OCI-LY1 (cell line): ENCODE data around the gene GSDMA.

ENCODE experiments used
- H2AFZ ChIP-seq: fragments of 200-600 bp; sonication (generic), shearing (Covaris generic); 2 replicates; pipeline ENCODE4 v1.6.0; 2014; ENCODE audit warnings: antibody characterized with exemption, mild to moderate bottlenecking, low read length
- H3F3A ChIP-seq: fragments of 200-600 bp; sonication (generic), shearing (Covaris generic); 2 replicates; pipeline ENCODE4 v1.6.0; 2014; ENCODE audit warnings: mild to moderate bottlenecking, antibody characterized with exemption, low read length, moderate library complexity; ENCODE audit not compliant: insufficient read depth
- H3K27ac ChIP-seq: fragments of 200-600 bp; sonication (generic); 2 replicates; pipeline ENCODE4 v1.5.1; 2014; ENCODE audit warnings: low read length, mixed run types, mild to moderate bottlenecking, low read depth; ENCODE audit not compliant: poor library complexity, severe bottlenecking
- H3K27me3 ChIP-seq: fragments of 200-600 bp; sonication (generic); 2 replicates; pipeline ENCODE4 v1.6.0; 2014; ENCODE audit warnings: antibody characterized with exemption, mild to moderate bottlenecking, low read length, moderate library complexity; ENCODE audit not compliant: insufficient read depth
- H3K36me3 ChIP-seq: fragments of 200-600 bp; sonication (generic); 2 replicates; pipeline ENCODE4 v1.6.1; 2014; ENCODE audit warnings: mild to moderate bottlenecking, antibody characterized with exemption, low read length, moderate library complexity, mixed read lengths; ENCODE audit not compliant: insufficient read depth
- H3K4me1 ChIP-seq: fragments of 200-600 bp; sonication (generic); 2 replicates; pipeline ENCODE4 v1.5.1; 2014; ENCODE audit warnings: mild to moderate bottlenecking, low read length, moderate library complexity; ENCODE audit not compliant: insufficient read depth, severe bottlenecking
- H3K4me2 ChIP-seq: fragments of 200-600 bp; sonication (generic), shearing (Covaris generic); 2 replicates; pipeline ENCODE4 v1.6.1; 2014; ENCODE audit warnings: low read length
- H3K4me3 ChIP-seq: fragments of 200-600 bp; sonication (generic); 2 replicates; pipeline ENCODE4 v1.5.1; 2014; ENCODE audit warnings: low read length, low read depth, mild to moderate bottlenecking, mixed read lengths; ENCODE audit not compliant: poor library complexity, severe bottlenecking
- H3K79me2 ChIP-seq: fragments of 200-600 bp; shearing (Covaris generic); 2 replicates; pipeline ENCODE4 v1.6.1; 2016; ENCODE audit warnings: mixed run types, low read length, mixed read lengths; ENCODE audit not compliant: insufficient read depth
- H3K9ac ChIP-seq: fragments of 200-600 bp; sonication (generic), shearing (Covaris generic); 2 replicates; pipeline ENCODE4 v1.6.1; 2014; ENCODE audit warnings: mild to moderate bottlenecking, low read length, mixed read lengths
- H3K9me2 ChIP-seq: fragments of 200-600 bp; sonication (generic), shearing (Covaris generic); 2 replicates; pipeline ENCODE4 v1.6.1; 2014; ENCODE audit warnings: low read depth, mild to moderate bottlenecking, low read length, mixed read lengths
- H3K9me3 ChIP-seq: fragments of 200-600 bp; shearing (Covaris generic); 2 replicates; pipeline ENCODE4 v1.6.1; 2014; ENCODE audit warnings: low read length, mixed read lengths
- H4K20me1 ChIP-seq: fragments of 200-600 bp; sonication (generic), shearing (Covaris generic); 2 replicates; pipeline ENCODE4 v1.6.0; 2016; ENCODE audit warnings: mild to moderate bottlenecking, low read length; ENCODE audit not compliant: insufficient read depth
- CTCF ChIP-seq: fragments of 200-600 bp; sonication (generic), shearing (Covaris generic); IDR thresholded peaks from 2 replicates; pipeline ENCODE4 v1.5.1; 2017; ENCODE audit warnings: mild to moderate bottlenecking, antibody characterized with exemption, low read length, moderate library complexity, mixed read lengths
- EZH2 ChIP-seq: fragments of 200-600 bp; sonication (generic), shearing (Covaris generic); IDR thresholded peaks from 2 replicates; pipeline ENCODE4 v1.8.0; 2017; ENCODE audit warnings: borderline replicate concordance, mixed run types, mild to moderate bottlenecking, antibody characterized with exemption, low read length, moderate library complexity, mixed read lengths

Gene GSDMA

GRCh38 chr17:40014375-40014980 is 51.7 kb downstream of the GSDMA start:
- Histone ChIP-seq H3K36me3 (0 out of 2 replicates have a peak, but pooled peaks cover 6% of the 10 kb centered on the region), H4K20me1 (no peaks in the 10 kb centered on the region), H3K27ac (no peak overlapping the region), H3F3A (no peaks in the 10 kb centered on the region), H3K4me2 (no peak overlapping the region), H3K4me3 (no peak overlapping the region), H3K9me3 (no peaks in the 10 kb centered on the region), H3K9me2 (no peaks in the 10 kb centered on the region), H3K79me2 (no peaks in the 10 kb centered on the region), H2AFZ (no peak overlapping the region), H3K4me1 (no peaks in the 10 kb centered on the region), H3K27me3 (no peaks in the 10 kb centered on the region), H3K9ac (no peak overlapping the region)
- TF ChIP-seq EZH2: no peak
- TF ChIP-seq CTCF: no peak

DNA sequence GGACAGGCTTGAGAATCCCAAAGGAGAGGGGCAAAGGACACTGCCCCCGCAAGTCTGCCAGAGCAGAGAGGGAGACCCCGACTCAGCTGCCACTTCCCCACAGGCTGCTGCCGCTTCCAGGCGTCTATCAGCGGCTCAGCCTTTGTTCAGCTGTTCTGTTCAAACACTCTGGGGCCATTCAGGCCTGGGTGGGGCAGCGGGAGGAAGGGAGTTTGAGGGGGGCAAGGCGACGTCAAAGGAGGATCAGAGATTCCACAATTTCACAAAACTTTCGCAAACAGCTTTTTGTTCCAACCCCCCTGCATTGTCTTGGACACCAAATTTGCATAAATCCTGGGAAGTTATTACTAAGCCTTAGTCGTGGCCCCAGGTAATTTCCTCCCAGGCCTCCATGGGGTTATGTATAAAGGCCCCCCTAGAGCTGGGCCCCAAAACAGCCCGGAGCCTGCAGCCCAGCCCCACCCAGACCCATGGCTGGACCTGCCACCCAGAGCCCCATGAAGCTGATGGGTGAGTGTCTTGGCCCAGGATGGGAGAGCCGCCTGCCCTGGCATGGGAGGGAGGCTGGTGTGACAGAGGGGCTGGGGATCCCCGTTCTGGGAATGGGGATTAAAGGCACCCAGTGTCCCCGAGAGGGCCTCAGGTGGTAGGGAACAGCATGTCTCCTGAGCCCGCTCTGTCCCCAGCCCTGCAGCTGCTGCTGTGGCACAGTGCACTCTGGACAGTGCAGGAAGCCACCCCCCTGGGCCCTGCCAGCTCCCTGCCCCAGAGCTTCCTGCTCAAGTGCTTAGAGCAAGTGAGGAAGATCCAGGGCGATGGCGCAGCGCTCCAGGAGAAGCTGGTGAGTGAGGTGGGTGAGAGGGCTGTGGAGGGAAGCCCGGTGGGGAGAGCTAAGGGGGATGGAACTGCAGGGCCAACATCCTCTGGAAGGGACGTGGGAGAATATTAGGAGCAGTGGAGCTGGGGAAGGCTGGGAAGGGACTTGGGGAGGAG is 52.5 kb downstream of the GSDMA start, which contains the start of gene CSF3:
TSS of gene CSF3 (plus strand) at position 436 of the 993 bp plus-strand sequence. CDS start at position 471, 35 bp downstream.
- Histone ChIP-seq H3K27ac (no peak within 1 kb of the TSS), H3K9me3 (no peaks in the 10 kb centered on the region), H4K20me1 (no peaks in the 10 kb centered on the region), H3K9ac (no peak within 1 kb of the TSS), H3K79me2 (no peaks in the 10 kb centered on the region), H3F3A (no peaks in the 10 kb centered on the region), H3K4me3 (no peak within 1 kb of the TSS), H3K36me3 (peaks cover 15% of the 10 kb centered on the region; the same call in 1 of the 2 replicates), H3K9me2 (no peaks in the 10 kb centered on the region), H2AFZ (no peak within 1 kb of the TSS), H3K27me3 (no peaks in the 10 kb centered on the region), H3K4me1 (no peaks in the 10 kb centered on the region), H3K4me2 (no peak within 1 kb of the TSS)
- TF ChIP-seq EZH2 (no peak), CTCF (no peak)

GRCh38 chr17:40015998-40016985 is 53.5 kb downstream of the GSDMA start:
- no peaks in the 10 kb centered on the region for H3K9me3 ChIP-seq
- no peak overlapping the region for H3K27ac ChIP-seq
- no peaks in the 10 kb centered on the region for H3K9me2 ChIP-seq
- H3K9ac ChIP-seq: no peak overlapping the region
- H3F3A ChIP-seq: no peaks in the 10 kb centered on the region
- no peaks in the 10 kb centered on the region for H3K4me1 ChIP-seq
- H3K36me3 ChIP-seq: peaks cover 15% of the 10 kb centered on the region; the same call in 1 of the 2 replicates
- no peak overlapping the region for H3K4me3 ChIP-seq
- H3K4me2 ChIP-seq: no peak overlapping the region
- H3K27me3 ChIP-seq: no peaks in the 10 kb centered on the region
- TF ChIP-seq CTCF (no peak), EZH2 (no peak)
- no peaks in the 10 kb centered on the region for H4K20me1 ChIP-seq
- no peaks in the 10 kb centered on the region for H3K79me2 ChIP-seq
- H2AFZ ChIP-seq: no peak overlapping the region
